OCI-LY1 (cell line): ENCODE data around the gene IGSF10.
"Not testable (repeated sequence)": the region's sequence is repeated elsewhere in the genome, so short reads cannot be mapped to it uniquely, and the experiment has no call there.

Experiments
- H2AFZ ChIP-seq: fragments of 200-600 bp; sonication (generic), shearing (Covaris generic); 2 replicates; pipeline ENCODE4 v1.6.0; 2014; ENCODE audit warnings: antibody characterized with exemption, mild to moderate bottlenecking, low read length
- H3F3A ChIP-seq: fragments of 200-600 bp; sonication (generic), shearing (Covaris generic); 2 replicates; pipeline ENCODE4 v1.6.0; 2014; ENCODE audit warnings: mild to moderate bottlenecking, antibody characterized with exemption, low read length, moderate library complexity; ENCODE audit not compliant: insufficient read depth
- H3K27ac ChIP-seq: fragments of 200-600 bp; sonication (generic); 2 replicates; pipeline ENCODE4 v1.5.1; 2014; ENCODE audit warnings: low read length, mixed run types, mild to moderate bottlenecking, low read depth; ENCODE audit not compliant: poor library complexity, severe bottlenecking
- H3K27me3 ChIP-seq: fragments of 200-600 bp; sonication (generic); 2 replicates; pipeline ENCODE4 v1.6.0; 2014; ENCODE audit warnings: antibody characterized with exemption, mild to moderate bottlenecking, low read length, moderate library complexity; ENCODE audit not compliant: insufficient read depth
- H3K36me3 ChIP-seq: fragments of 200-600 bp; sonication (generic); 2 replicates; pipeline ENCODE4 v1.6.1; 2014; ENCODE audit warnings: mild to moderate bottlenecking, antibody characterized with exemption, low read length, moderate library complexity, mixed read lengths; ENCODE audit not compliant: insufficient read depth
- H3K4me1 ChIP-seq: fragments of 200-600 bp; sonication (generic); 2 replicates; pipeline ENCODE4 v1.5.1; 2014; ENCODE audit warnings: mild to moderate bottlenecking, low read length, moderate library complexity; ENCODE audit not compliant: insufficient read depth, severe bottlenecking
- H3K4me2 ChIP-seq: fragments of 200-600 bp; sonication (generic), shearing (Covaris generic); 2 replicates; pipeline ENCODE4 v1.6.1; 2014; ENCODE audit warnings: low read length
- H3K4me3 ChIP-seq: fragments of 200-600 bp; sonication (generic); 2 replicates; pipeline ENCODE4 v1.5.1; 2014; ENCODE audit warnings: low read length, low read depth, mild to moderate bottlenecking, mixed read lengths; ENCODE audit not compliant: poor library complexity, severe bottlenecking
- H3K79me2 ChIP-seq: fragments of 200-600 bp; shearing (Covaris generic); 2 replicates; pipeline ENCODE4 v1.6.1; 2016; ENCODE audit warnings: mixed run types, low read length, mixed read lengths; ENCODE audit not compliant: insufficient read depth
- H3K9ac ChIP-seq: fragments of 200-600 bp; sonication (generic), shearing (Covaris generic); 2 replicates; pipeline ENCODE4 v1.6.1; 2014; ENCODE audit warnings: mild to moderate bottlenecking, low read length, mixed read lengths
- H3K9me2 ChIP-seq: fragments of 200-600 bp; sonication (generic), shearing (Covaris generic); 2 replicates; pipeline ENCODE4 v1.6.1; 2014; ENCODE audit warnings: low read depth, mild to moderate bottlenecking, low read length, mixed read lengths
- H3K9me3 ChIP-seq: fragments of 200-600 bp; shearing (Covaris generic); 2 replicates; pipeline ENCODE4 v1.6.1; 2014; ENCODE audit warnings: low read length, mixed read lengths
- H4K20me1 ChIP-seq: fragments of 200-600 bp; sonication (generic), shearing (Covaris generic); 2 replicates; pipeline ENCODE4 v1.6.0; 2016; ENCODE audit warnings: mild to moderate bottlenecking, low read length; ENCODE audit not compliant: insufficient read depth
- CTCF ChIP-seq: fragments of 200-600 bp; sonication (generic), shearing (Covaris generic); IDR thresholded peaks from 2 replicates; pipeline ENCODE4 v1.5.1; 2017; ENCODE audit warnings: mild to moderate bottlenecking, antibody characterized with exemption, low read length, moderate library complexity, mixed read lengths
- EZH2 ChIP-seq: fragments of 200-600 bp; sonication (generic), shearing (Covaris generic); IDR thresholded peaks from 2 replicates; pipeline ENCODE4 v1.8.0; 2017; ENCODE audit warnings: borderline replicate concordance, mixed run types, mild to moderate bottlenecking, antibody characterized with exemption, low read length, moderate library complexity, mixed read lengths

Gene IGSF10

GRCh38 chr3:151460774-151461450 lies at the start of gene IGSF10:
Gene IGSF10 (minus strand): TSS chr3:151461061. CDS start chr3:151458709, 2,352 bp downstream.
- Histone ChIP-seq H3K4me1 (no peaks in the 10 kb centered on the region), H3K4me3 (no peak within 1 kb of the TSS), H3K9me2 (no peaks in the 10 kb centered on the region), H3K27me3 (no peaks in the 10 kb centered on the region), H3K9ac (no peak within 1 kb of the TSS), H2AFZ (no peak within 1 kb of the TSS), H3K79me2 (no peaks in the 10 kb centered on the region), H3K27ac (no peak within 1 kb of the TSS), H3F3A (no peaks in the 10 kb centered on the region), H3K9me3 (no peaks in the 10 kb centered on the region), H3K4me2 (no peak within 1 kb of the TSS), H4K20me1 (no peaks in the 10 kb centered on the region), H3K36me3 (no peaks in the 10 kb centered on the region)
- TF ChIP-seq EZH2 (no peak), CTCF (no peak)

- H3K27me3 ChIP-seq, H3K4me2 ChIP-seq, H3K9me3 ChIP-seq, H4K20me1 ChIP-seq, H3K4me3 ChIP-seq, H3K9ac ChIP-seq, H3K9me2 ChIP-seq, H3K79me2 ChIP-seq, H3K4me1 ChIP-seq, H3K27ac ChIP-seq, H2AFZ ChIP-seq, H3K36me3 ChIP-seq, H3F3A ChIP-seq: not testable (repeated sequence)
Observed at GRCh38 chr3:151509468-151510135, 48.7 kb upstream of the IGSF10 start.

- no peaks in the 10 kb centered on the region for H3K36me3 ChIP-seq
- TF ChIP-seq CTCF (no peak), EZH2 (no peak)
- no peaks in the 10 kb centered on the region for H3K9me3 ChIP-seq
- H3K27me3 ChIP-seq, result no peaks in the 10 kb centered on the region
- H4K20me1 ChIP-seq, result no peaks in the 10 kb centered on the region
- no peak overlapping the region for H3K4me3 ChIP-seq
- H3K9me2 ChIP-seq, result no peaks in the 10 kb centered on the region
- no peaks in the 10 kb centered on the region for H3F3A ChIP-seq
- no peak overlapping the region for H3K9ac ChIP-seq
- H3K4me1 ChIP-seq, result no peaks in the 10 kb centered on the region
- H3K4me2 ChIP-seq, result no peak overlapping the region
- no peak overlapping the region for H3K27ac ChIP-seq
- no peaks in the 10 kb centered on the region for H3K79me2 ChIP-seq
- no peak overlapping the region for H2AFZ ChIP-seq
Observed at GRCh38 chr3:151504606-151505005, 43.7 kb upstream of the IGSF10 start.

- H3K36me3 ChIP-seq, result no peaks in the 10 kb centered on the region
- H3K4me2 ChIP-seq, result no peak overlapping the region
- no peaks in the 10 kb centered on the region for H3F3A ChIP-seq
- H3K9me3 ChIP-seq, result no peaks in the 10 kb centered on the region
- no peaks in the 10 kb centered on the region for H4K20me1 ChIP-seq
- H3K4me1 ChIP-seq, result no peaks in the 10 kb centered on the region
- H3K27me3 ChIP-seq, result no peaks in the 10 kb centered on the region
- H3K79me2 ChIP-seq, result no peaks in the 10 kb centered on the region
- H3K27ac ChIP-seq, result no peak overlapping the region
- no peaks in the 10 kb centered on the region for H3K9me2 ChIP-seq
- H3K9ac ChIP-seq, result no peak overlapping the region
- H3K4me3 ChIP-seq, result no peak overlapping the region
- TF ChIP-seq CTCF (no peak), EZH2 (no peak)
- H2AFZ ChIP-seq, result no peak overlapping the region
Observed at GRCh38 chr3:151503074-151503473, 42.2 kb upstream of the IGSF10 start.
